Measurements from ENCODE around the gene STARD3. TPM values are rescaled to one million over a fixed set of nuclear protein-coding genes. Genes with fewer than 3 reads are reported as not detected.
A peak's percentile ranks its signal among the peaks of the same experiment; 100 is the strongest.

The STARD3 gene
- total RNA-seq, 1 donor from 2014 or later, result 78.2 TPM

- intact Hi-C loops (cut with DNase I), result no loop called here
- TF ChIP-seq CTCF (IDR thresholded peaks at IDR 0.05), result no peak
- Histone ChIP-seq H3K36me3 (no peaks in the 10 kb centered on the region), H3K4me1 (peaks cover 41% of the 10 kb centered on the region), H3K9me3 (no peaks in the 10 kb centered on the region), H3K27me3 (no peaks in the 10 kb centered on the region), H3K4me3 (peak overlapping the region; percentile 71), H3K27ac (no peak overlapping the region)
- DNase-seq (no peak), ATAC-seq (no peak)
These were observed 64.3 kb downstream of the STARD3 start for GRCh38 chr17:39701012-39701783.

- H3K4me1 ChIP-seq, result peaks cover 44% of the 10 kb centered on the region
- DNase-seq, result no peak
- no peaks in the 10 kb centered on the region for H3K36me3 ChIP-seq
- TF ChIP-seq CTCF (IDR thresholded peaks at IDR 0.05), result no peak
- no peaks in the 10 kb centered on the region for H3K9me3 ChIP-seq
- H3K27me3 ChIP-seq, result no peaks in the 10 kb centered on the region
- H3K4me3 ChIP-seq, result peak overlapping the region; percentile 71
- no peak for ATAC-seq
- intact Hi-C loops (cut with DNase I), result no loop called here
- no peak overlapping the region for H3K27ac ChIP-seq
These were observed 65.0 kb downstream of the STARD3 start for GRCh38 chr17:39701784-39702422.

GRCh38 chr17:39702901-39703893 lies 66.3 kb downstream of the STARD3 start:
- no peak overlapping the region for H3K4me3 ChIP-seq
- no peaks in the 10 kb centered on the region for H3K9me3 ChIP-seq
- H3K4me1 ChIP-seq, result peaks cover 44% of the 10 kb centered on the region
- no peak for TF ChIP-seq CTCF (IDR thresholded peaks at IDR 0.05)
- H3K27ac ChIP-seq, result no peak overlapping the region
- intact Hi-C loops (cut with DNase I), result no loop called here
- peak; percentile 27 for DNase-seq
- no peaks in the 10 kb centered on the region for H3K27me3 ChIP-seq
- no peak for ATAC-seq
- H3K36me3 ChIP-seq, result peaks cover 2% of the 10 kb centered on the region

- H3K9me3 ChIP-seq, result no peaks in the 10 kb centered on the region
- ATAC-seq, result no peak
- H3K27ac ChIP-seq, result no peak overlapping the region
- H3K4me1 ChIP-seq, result peaks cover 44% of the 10 kb centered on the region
- TF ChIP-seq CTCF (IDR thresholded peaks at IDR 0.05), result no peak
- no peak overlapping the region for H3K4me3 ChIP-seq
- no peaks in the 10 kb centered on the region for H3K27me3 ChIP-seq
- peaks cover 10% of the 10 kb centered on the region for H3K36me3 ChIP-seq
- intact Hi-C loops (cut with DNase I), result no loop called here
- no peak for DNase-seq
These were observed 67.0 kb downstream of the STARD3 start for GRCh38 chr17:39703913-39704312.

- Histone ChIP-seq H3K9me3 (no peaks in the 10 kb centered on the region), H3K36me3 (peaks cover 19% of the 10 kb centered on the region), H3K27me3 (no peaks in the 10 kb centered on the region), H3K4me3 (no peak overlapping the region), H3K4me1 (peaks cover 39% of the 10 kb centered on the region), H3K27ac (peak overlapping the region; percentile 71)
- intact Hi-C loops (cut with DNase I), result no loop called here
- ATAC-seq (no peak), DNase-seq (no peak)
- peak; percentile 23 for TF ChIP-seq CTCF (IDR thresholded peaks at IDR 0.05)
These were observed 68.0 kb downstream of the STARD3 start for GRCh38 chr17:39704821-39705551.

All from upper lobe of right lung (tissue), 1 donor.